Esophagus squamous epithelium (tissue), 5 donors: ENCODE results near the gene SIRT5. TPM values are rescaled to one million over a fixed set of nuclear protein-coding genes. Genes with fewer than 3 reads are reported as not detected.

Experiments used
- DNase-seq: peaks from one replicate; lab custom pipeline; 2025; lab: John Stamatoyannopoulos, UW
- H3K27ac ChIP-seq, 4 donors: fragments of 200-600 bp; sonication (generic); one replicate each; pipeline ENCODE4 v1.5.1; 2016 to 2019; ENCODE audit warnings: mild to moderate bottlenecking in 1 of 4
- H3K27me3 ChIP-seq, 4 donors: fragments of 200-600 bp; sonication (generic); 1 replicate in 3 of 4; 2 replicates in 1 of 4; pipeline versions ENCODE4 v1.5.1 to v1.6.0; 2017 to 2021; ENCODE audit warnings: antibody characterized with exemption in 1 of 4
- H3K36me3 ChIP-seq, 3 donors: fragments of 200-600 bp; sonication (generic); one replicate each; pipeline ENCODE4 v1.5.1; 2016 to 2019
- H3K4me1 ChIP-seq, 3 donors: fragments of 200-600 bp; sonication (generic); one replicate each; pipeline ENCODE4 v1.5.1; 2017 to 2019
- H3K4me3 ChIP-seq, 4 donors: fragments of 200-600 bp; sonication (generic); 1 replicate in 3 of 4; 2 replicates in 1 of 4; pipeline ENCODE4 v1.5.1; 2016 to 2019; ENCODE audit warnings: mild to moderate bottlenecking in 2 of 4, moderate library complexity in 1 of 4
- H3K9me3 ChIP-seq, 3 donors: fragments of 200-600 bp; sonication (generic); one replicate each; pipeline ENCODE4 v1.5.1; 2016 to 2019
- POLR2A ChIP-seq, 4 donors: fragments of 450-650 bp; IDR thresholded peaks; one replicate each; pipeline ENCODE4 v1.6.1; 2017; ENCODE audit warnings: antibody characterized with exemption in 4 of 4, mild to moderate bottlenecking in 4 of 4, moderate library complexity in 3 of 4
- WGBS, 2 donors: methylation state at CpG; one replicate each; pipeline ENCODE4 v1.1.5; 2018; 5-methylcytosine and 5-hydroxymethylcytosine counted together
- intact Hi-C: fragments of 100-400 bp; cut with DNase I; formaldehyde crosslinking; loops from one replicate; pipeline ENCODE4 v1.15.0; 2022
- total RNA-seq, 4 donors: library from RNA; depleted of rRNA; stranded (reverse); fragments of >200 nt; gene quantifications; one replicate each; pipeline ENCODE4 v1.1.0, GENCODE V29; 2016
- TF ChIP-seq, protein P1 (sequence below), 6 experiments: fragments of 450-650 bp in 4 of 6; fragments of 200-600 bp in 2 of 6; sonication (generic) in 2 of 6; IDR thresholded peaks; one replicate each; pipeline ENCODE4 v1.5.1; 2016 to 2019; ENCODE audit warnings: antibody characterized with exemption in 6 of 6, mild to moderate bottlenecking in 4 of 6, moderate library complexity in 4 of 6
- donor health status: DM: yes; HTN: yes; CAD: no.

The SIRT5 gene
- 10 to 100 TPM in 1 of 4 donors, 1 to 10 TPM in 3; 4.1 to 10.7 (median 5.6) TPM for total RNA-seq

DNA sequence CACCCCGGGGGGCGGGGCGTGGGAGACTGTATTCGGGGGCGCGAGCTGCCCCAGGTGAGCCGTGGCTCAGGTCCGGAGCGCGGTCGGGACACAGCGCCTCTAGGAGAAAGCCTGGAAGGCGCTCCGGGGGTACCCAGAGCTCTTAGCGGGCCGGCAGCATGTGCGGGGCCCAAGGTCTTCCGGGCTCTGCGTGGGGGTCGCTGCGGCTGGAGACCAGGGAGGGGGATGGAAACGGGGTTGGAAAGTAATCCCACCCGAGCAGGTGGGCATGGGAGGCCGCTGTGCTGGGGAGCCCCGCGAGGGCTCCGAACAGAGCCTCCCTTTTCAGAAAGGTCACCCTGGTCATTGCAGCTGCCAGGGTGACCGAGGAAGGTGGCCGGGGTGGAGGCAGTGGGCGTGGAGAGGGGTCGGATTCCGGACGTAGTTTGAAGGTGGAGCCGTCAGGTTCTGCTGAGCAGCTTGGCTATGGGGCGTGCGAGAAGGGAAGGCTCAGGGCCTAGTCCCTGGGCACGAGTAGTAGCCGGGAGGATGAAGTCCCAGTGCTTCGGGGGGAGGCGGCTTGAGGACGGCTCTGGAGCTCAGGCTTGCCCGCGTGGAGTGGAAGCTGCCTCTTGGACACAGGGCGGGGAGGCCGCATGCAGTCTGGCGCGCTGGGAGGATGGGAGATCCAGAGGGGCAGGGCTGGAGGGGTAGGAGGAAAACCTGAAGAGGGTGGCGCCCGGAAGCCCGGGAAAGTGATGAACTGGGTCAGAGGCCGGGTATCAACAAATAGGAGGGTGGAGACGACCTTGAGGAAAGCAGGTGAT, at the start of gene SIRT5:
Gene SIRT5, plus strand, starts transcription at position 31 of the 806 bp plus-strand sequence. CDS start 9,510 bp downstream, outside the sequence.
- Histone ChIP-seq H3K27ac (peak within 1 kb of the TSS; percentile 93 to 100 (median 98)), H3K9me3 (no peaks in the 10 kb centered on the region), H3K4me3 (peak within 1 kb of the TSS; percentile 69 to 99 (median 83)), H3K36me3 (peaks cover 0 to 5% (median 0%) of the 10 kb centered on the region in 3 donors), H3K4me1 (peaks cover 0 to 23% (median 11%) of the 10 kb centered on the region in 3 donors), H3K27me3 (no peaks in the 10 kb centered on the region)
- intact Hi-C loops, result loop anchor here (10.0 kb wide), 1 partner anchor 110 kb away; no protein-coding TSS in a partner anchor
- DNase-seq, result peak; percentile 26
- 0 to 1% methylated on average over 22 to 29 of the region's 52 CpGs for WGBS, 2 donors
- TF ChIP-seq POLR2A (IDR thresholded peaks at IDR 0.05), result peak in 3 of 4 donors; percentile 69 to 91 (median 71)
- TF ChIP-seq, protein P1, sequence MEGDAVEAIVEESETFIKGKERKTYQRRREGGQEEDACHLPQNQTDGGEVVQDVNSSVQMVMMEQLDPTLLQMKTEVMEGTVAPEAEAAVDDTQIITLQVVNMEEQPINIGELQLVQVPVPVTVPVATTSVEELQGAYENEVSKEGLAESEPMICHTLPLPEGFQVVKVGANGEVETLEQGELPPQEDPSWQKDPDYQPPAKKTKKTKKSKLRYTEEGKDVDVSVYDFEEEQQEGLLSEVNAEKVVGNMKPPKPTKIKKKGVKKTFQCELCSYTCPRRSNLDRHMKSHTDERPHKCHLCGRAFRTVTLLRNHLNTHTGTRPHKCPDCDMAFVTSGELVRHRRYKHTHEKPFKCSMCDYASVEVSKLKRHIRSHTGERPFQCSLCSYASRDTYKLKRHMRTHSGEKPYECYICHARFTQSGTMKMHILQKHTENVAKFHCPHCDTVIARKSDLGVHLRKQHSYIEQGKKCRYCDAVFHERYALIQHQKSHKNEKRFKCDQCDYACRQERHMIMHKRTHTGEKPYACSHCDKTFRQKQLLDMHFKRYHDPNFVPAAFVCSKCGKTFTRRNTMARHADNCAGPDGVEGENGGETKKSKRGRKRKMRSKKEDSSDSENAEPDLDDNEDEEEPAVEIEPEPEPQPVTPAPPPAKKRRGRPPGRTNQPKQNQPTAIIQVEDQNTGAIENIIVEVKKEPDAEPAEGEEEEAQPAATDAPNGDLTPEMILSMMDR (IDR thresholded peaks at IDR 0.05), result no peak

DNA sequence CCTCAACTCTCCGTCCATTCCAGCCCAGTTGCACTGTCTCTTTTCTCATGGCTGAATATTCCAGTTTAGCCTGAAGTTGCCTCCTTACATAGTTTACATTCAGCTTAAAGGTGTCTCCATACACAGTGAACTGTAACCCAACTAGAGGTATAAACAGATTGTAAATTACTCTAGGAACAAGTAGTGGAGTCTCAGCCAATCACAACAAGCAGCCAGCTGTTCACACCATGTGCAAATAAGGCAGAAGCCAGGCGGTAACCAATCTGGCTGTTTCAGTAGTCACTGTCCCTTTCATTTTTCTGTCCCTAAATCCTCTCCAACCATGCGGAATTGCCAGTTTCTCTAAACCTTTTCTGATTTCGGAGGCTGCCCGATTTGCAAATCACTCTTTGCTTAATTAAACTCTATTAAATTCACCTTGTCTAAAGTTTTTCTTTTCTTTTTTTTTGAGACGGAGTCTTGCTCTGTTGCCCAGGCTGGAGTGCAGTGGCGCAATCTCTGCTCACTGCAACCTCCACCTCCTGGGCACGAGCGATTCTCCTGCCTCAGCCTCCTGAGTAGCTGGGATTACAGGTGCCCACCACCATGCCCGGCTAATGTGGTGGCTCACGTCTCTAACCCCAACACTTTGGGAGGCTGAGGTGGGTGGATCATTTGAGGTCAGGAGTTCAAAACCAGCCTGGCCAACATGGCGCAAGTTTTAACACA, 49.4 kb upstream of the SIRT5 start:
- Histone ChIP-seq H3K4me3 (no peak overlapping the region), H3K36me3 (no peaks in the 10 kb centered on the region), H3K27ac (no peak overlapping the region), H3K9me3 (no peaks in the 10 kb centered on the region), H3K27me3 (no peaks in the 10 kb centered on the region), H3K4me1 (peaks cover 0 to 26% (median 20%) of the 10 kb centered on the region in 3 donors)
- TF ChIP-seq POLR2A (IDR thresholded peaks at IDR 0.05), result no peak
- TF ChIP-seq, protein P1 (IDR thresholded peaks at IDR 0.05), result no peak
- DNase-seq, result no peak
- intact Hi-C loops, result no loop called here
- WGBS, 2 donors, result 91 to 92% methylated on average over 11 to 12 of the region's 12 CpGs

DNA sequence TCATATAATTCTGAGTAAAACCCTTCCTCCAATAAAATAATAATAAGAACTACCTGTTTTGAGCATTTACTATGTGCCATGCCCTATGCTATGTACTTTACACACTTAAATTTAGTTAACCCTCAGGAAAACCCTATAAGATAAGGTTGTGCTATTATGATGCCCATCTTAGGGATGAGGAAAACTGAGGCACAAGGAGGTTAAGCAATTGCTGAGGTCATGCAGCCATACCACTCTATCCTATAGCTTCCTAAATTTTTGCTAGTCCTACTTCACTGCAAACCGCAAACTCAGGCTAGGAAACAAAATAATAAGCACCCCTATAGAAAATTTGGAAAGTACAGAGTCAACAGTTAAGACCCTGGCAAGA, 48.1 kb upstream of the SIRT5 start:
- Histone ChIP-seq H3K27me3 (no peaks in the 10 kb centered on the region), H3K27ac (peak overlapping the region in 3 of 4 donors; percentile 52 to 80 (median 57)), H3K36me3 (no peaks in the 10 kb centered on the region), H3K4me3 (no peak overlapping the region), H3K9me3 (no peaks in the 10 kb centered on the region), H3K4me1 (peaks cover 0 to 26% (median 20%) of the 10 kb centered on the region in 3 donors)
- intact Hi-C loops, result no loop called here
- TF ChIP-seq, protein P1 (IDR thresholded peaks at IDR 0.05), result no peak
- no peak for TF ChIP-seq POLR2A (IDR thresholded peaks at IDR 0.05)
- DNase-seq, result no peak
- 43 to 67% methylated on average over 1 of the region's 1 CpG for WGBS, 2 donors

DNA sequence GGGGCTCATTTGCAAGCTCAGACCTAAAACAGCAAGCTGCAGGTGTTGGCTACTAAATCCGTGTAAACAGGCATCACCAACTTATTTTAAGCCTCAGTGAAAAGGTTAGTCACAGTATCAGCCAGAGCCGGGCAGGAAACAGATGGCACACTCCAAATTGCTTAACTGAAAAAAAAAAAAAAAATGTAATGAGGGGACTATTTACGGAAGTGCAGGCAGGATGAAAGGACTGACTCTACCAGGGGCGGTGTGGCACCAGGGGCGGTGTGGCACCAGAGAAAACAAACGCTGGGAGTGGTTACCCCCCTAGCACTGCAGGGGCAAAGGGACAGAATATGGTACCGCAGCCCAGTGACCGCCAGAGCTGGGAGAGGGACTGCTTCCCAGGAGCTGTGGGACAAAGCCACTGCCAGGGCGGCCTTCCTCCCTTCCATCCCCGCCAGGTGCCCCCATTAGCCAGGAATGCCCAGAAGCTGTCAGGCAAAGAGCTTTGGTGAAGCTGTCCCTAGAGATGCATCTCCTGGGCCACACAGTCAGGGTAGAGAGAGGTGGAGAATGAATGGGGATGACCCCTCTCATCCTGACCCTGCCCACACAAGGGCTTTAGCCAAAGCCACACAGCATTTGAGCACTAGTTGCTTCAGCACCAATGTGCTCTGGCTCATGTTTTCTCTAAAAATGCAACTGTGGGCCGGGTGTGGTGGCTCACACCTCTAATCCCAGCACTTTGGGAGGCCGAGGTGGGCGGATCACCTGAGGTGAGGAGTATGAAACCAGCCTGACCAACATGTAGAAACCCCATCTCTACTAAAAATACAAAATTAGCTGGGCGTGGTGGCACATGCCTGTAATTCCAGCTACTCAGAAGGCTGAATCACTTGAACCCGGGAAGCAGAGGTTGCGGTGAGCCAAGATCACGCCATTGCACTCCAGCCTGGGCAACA, 47.4 kb upstream of the SIRT5 start:
- Histone ChIP-seq H3K9me3 (no peaks in the 10 kb centered on the region), H3K36me3 (no peaks in the 10 kb centered on the region), H3K27ac (peak overlapping the region; percentile 61 to 85 (median 70)), H3K4me1 (peaks cover 0 to 26% (median 20%) of the 10 kb centered on the region in 3 donors), H3K27me3 (no peaks in the 10 kb centered on the region), H3K4me3 (no peak overlapping the region)
- intact Hi-C loops, result no loop called here
- DNase-seq, result no peak
- TF ChIP-seq, protein P1 (IDR thresholded peaks at IDR 0.05), result no peak
- no peak for TF ChIP-seq POLR2A (IDR thresholded peaks at IDR 0.05)
- WGBS, 2 donors, result 49 to 74% methylated on average over 13 to 14 of the region's 17 CpGs
